ENCODE results near the gene TRIM15.
"Not testable (repeated sequence)": the region's sequence is repeated elsewhere in the genome, so short reads cannot be mapped to it uniquely, and the experiment has no call there.

TRIM15 gene

GRCh38 chr6:30163918-30164654 lies 740 bp downstream of the TRIM15 start:
- DNase-seq: no peak

- DNase-seq: no peak
These were observed 1.4 kb downstream of the TRIM15 start for GRCh38 chr6:30164714-30165113.

DNA sequence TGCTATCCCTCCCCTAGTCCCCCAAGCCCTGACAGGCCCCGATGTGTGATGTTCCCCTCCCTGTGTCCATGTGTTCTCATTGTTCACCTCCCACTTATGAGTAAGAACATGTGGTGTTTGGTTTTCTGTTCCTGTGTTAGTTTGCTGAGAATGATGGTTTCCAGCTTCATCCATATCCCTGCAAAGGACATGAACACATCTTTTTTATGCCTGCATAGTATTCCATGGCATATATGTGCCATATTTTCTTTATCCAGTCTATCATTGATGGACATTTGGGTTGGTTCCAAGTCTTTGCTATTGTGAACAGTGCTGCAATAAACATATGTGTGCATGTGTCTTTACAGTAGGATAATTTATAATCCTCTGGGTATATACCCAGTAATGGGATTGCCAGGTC lies 1.9 kb downstream of the TRIM15 start:
- not testable (repeated sequence) for DNase-seq

DNA sequence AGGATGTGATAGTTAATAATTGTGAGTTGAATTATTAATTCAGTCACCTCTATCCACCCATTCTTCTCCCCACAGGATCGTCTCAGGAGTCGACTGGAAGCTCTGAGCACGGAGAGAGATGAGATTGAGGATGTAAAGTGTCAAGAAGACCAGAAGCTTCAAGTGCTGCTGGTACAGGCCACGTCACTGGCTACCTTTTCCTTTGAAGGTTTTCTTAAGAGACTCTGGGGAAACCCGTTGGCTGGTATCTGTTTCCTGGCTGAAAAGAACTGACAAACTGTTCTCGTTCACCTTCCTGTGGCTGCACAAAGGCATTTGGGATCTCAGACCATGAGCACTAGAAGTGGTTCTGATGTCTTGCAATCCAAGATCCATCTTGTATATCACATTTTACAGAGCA lies 3.8 kb downstream of the TRIM15 start:
- DNase-seq: no peak

- DNase-seq: no peak
These were observed 5.4 kb downstream of the TRIM15 start for GRCh38 chr6:30168741-30169140.

DNA sequence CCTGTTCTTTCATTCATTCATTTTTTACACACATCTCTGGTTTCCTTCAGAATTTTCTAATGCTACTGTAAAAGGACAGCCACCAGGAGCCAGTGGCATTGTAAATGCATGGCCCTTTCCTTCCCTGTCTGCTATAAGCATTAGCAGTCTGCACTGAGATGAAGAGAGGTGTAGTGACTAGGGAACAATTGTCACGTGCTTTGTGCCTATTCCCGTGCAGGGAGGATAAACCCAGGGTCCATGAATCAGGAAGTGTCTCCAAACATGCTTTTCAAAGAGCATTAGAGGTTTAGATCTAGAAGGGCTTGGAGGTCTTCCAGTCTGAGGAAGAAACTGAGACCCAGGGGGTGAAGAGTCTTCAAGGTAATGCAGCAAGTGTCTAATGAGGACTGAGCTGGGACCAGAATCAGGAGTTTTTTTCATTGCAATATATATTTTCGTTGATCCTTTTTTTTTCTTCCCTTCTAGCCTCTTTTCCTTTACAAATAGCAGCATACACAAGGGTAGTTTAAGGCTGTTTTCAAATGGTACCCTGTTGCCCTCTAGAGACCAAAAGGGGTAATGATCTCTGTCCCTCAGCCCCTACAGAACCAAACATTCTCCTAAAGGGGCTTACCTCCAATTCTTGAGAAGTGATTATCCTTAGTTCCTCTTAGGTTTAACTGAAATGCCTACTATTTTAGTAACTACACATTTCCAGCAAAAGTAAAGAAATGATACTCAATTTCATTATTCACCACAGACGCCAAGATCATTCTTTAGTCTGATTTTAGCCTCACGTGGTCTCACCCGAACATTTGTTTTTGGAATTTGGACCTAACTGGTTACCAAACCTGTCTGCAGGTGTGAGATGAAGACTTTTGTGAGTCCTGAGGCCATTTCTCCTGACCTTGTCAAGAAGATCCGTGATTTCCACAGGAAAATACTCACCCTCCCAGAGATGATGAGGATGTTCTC lies 6.6 kb downstream of the TRIM15 start:
- no peak for DNase-seq

DNA sequence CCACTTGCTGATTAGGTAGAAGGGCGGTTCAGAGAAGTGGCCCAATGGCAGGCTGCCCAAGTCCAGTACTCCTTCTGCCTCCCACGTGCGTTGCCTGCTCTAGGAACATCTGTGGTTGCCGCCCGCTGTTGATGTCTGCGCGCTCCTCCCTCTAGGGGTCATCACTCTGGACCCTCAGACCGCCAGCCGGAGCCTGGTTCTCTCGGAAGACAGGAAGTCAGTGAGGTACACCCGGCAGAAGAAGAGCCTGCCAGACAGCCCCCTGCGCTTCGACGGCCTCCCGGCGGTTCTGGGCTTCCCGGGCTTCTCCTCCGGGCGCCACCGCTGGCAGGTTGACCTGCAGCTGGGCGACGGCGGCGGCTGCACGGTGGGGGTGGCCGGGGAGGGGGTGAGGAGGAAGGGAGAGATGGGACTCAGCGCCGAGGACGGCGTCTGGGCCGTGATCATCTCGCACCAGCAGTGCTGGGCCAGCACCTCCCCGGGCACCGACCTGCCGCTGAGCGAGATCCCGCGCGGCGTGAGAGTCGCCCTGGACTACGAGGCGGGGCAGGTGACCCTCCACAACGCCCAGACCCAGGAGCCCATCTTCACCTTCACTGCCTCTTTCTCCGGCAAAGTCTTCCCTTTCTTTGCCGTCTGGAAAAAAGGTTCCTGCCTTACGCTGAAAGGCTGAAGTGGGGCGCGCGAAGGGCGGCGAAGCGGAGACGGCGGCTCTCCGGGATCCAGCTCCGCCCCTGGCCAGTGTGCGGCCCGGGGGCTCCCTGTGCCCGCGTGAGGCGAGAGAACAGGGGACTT lies 8.5 kb downstream of the TRIM15 start:
- no peak for DNase-seq

- no peak for DNase-seq
These were observed 9.3 kb downstream of the TRIM15 start for GRCh38 chr6:30172681-30173080.

GRCh38 chr6:30175765-30176164 lies 12.4 kb downstream of the TRIM15 start:
- DNase-seq: no peak

GRCh38 chr6:30178837-30179236 lies 15.5 kb downstream of the TRIM15 start:
- DNase-seq: no peak

- DNase-seq: no peak
These were observed 16.8 kb downstream of the TRIM15 start for GRCh38 chr6:30180145-30180544.

DNA sequence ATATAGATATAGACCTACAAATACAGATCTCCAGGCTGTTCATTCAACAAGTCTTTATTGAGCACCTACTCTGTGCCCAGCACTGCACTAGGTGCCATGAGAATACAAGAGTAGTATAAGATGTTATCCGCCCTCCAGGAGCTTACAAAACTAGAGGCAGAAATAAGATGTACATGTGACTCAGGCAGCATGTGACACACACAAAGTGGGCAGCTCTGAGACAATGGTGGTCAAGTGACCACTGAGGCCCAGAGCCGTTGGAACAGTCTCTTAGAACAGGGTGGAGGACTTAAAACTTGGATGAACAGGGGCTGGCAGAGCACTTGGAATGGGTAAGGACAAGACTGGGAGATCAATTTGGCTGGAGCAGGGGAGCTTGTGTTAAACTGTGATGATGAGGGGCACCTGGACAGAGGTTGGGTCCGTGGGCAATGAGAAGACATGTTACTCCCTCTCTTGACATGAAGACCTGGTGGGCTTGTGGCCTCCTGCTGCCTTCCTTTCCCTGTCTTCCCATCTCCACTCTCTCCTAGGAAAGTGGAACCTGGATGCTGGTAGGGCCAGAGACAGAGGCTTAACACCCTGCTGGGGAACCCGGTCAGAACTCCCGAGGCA lies 21.2 kb downstream of the TRIM15 start:
- no peak for DNase-seq

DNA sequence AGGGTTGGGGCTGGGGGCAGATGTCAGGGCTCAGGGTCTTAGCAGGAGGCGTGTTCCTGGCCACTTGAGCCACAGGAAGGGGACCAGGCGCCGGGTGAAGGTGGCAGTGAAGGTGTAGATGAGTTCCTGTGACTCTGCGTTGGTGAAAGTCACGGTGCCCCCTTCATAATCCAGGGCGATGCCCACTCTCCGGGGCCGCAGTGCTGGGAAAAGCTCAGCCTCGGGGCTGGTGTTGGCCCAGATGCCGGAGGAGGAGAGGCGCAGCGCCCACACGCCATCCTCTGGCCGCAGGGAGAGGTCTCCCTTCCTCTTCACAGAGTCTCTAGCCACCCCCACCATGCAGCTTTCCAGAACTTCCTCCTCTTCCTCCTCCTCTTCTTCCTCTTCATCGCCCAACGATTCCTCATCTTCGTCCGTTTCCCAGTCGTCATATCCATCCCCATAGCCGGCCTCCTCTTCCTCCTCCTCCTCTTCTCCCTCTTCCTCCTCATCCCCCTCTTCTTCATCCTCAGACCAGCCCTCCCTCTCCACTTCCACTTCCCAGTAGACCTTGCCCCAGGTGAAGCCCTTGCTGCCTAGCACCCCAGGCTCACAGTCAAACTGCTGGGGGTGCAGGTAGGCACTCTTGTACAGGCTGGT lies 22.6 kb downstream of the TRIM15 start:
- DNase-seq: no peak

- DNase-seq: no peak
These were observed 25.2 kb downstream of the TRIM15 start for GRCh38 chr6:30188541-30188940.

DNA sequence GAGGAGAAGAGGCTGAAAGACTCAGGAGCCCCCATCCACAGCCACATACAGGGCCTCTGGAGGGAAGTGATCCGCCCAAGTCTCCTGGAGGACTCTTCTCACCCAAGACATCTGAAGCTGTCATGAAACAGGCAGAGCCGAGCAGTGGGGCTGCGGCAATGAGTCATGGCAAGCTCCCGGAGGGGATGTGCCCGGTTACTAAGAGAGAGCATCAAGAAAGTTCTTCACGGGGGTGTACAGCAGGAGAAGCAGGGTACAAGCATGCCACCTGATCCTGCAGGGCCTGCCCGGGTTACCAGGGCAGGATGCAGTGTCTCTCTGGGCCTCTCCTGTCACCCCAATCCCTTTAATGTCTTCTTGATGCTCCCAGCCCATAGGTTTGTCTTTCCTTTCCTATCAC lies 28.7 kb downstream of the TRIM15 start:
- DNase-seq: no peak

DNA sequence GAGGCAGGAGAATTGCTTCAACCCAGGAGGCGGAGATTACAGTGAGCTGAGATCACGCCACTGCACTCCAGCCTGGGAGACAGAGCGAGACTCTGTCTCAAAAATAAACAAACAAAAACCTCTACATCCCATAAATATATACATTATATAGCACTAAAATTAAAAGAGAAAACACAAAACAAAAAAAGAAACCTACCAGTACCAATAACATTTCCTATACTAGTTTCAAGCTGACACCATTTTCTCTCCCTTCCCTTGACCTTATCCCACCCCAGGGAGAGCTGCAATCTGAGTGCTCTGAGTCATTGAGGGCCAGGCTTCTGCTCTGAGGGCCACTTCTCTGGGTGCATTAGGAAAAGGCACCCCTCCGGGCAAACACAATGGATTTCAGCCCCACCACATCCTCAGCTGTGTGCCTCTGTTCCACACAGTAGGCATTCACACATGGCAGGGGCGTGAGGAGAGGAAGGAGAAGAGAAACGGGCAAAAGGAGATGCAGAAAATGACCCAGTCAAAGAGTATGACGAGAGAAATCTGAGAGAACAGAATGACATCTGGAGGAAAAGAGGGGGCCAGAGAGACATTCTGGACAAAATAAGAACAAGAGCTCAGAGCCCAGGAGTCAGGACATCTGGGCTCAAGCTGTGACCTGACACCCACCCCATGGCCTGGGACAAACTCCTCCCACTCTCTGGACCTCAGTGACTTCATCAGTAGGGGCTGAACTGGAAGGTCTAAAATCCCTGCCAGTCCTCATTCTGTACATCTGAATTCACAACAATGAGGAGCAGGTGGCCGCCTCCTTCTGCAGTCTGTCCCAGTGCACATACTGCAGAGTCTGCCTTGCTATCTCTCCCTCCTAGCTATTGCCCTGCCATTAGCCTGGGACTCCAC lies 31.7 kb downstream of the TRIM15 start:
- no peak for DNase-seq

DNA sequence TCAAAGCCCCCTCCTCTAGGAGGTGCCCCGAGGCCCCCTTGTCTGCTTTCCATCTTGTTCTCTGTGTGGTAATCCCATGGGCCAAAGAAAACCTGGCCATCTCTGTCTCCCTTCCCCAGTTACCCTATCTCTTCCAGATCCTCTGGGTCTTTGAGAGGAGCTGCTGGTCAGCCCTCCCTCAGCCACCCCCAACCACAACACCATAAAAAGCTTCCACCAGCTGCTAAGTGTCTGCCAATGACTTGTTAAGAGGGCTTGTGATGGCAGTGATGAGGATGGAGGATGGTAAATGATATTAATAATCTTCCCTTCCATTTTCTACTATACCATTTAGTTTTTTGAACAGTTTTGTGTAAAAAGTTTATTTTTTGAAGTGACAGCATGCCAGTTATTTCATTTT lies 32.6 kb downstream of the TRIM15 start:
- no peak for DNase-seq

DNA sequence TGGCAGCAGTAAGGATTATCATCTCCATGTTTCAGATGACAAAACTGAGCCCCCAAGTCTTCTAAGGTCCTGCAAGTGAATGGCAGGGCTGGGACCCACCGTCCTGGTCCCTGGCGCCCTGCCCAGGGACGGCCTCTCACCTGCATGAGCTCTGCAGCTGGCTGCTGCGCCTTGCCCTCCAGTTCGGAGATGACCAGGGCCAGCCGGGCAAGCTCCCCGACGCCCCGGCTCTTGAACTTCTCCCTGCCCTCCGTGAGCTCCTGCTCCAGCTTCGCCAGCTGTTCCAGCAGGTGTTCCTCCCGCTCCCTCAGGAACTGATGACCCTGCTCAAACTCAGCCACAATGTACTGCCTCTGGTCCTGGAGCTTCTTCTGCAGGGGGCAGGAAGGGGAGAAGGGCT lies 33.0 kb downstream of the TRIM15 start:
- DNase-seq: no peak

- DNase-seq: no peak
These were observed 35.1 kb downstream of the TRIM15 start for GRCh38 chr6:30198166-30199084.

Measured in effector CD8-positive, alpha-beta T cell (primary cell).